K562 treated with DMSO at 1 percent for 4 hours (cell line): ENCODE results near the gene CCNG1. TPM values are rescaled to one million over a fixed set of nuclear protein-coding genes. Genes with fewer than 3 reads are reported as not detected.

Experiments
- total RNA-seq: library from RNA; unstranded; fragments of 300-600 nt; gene quantifications from 2 replicates; pipeline ENCODE4 v1.2.3, GENCODE V29; 2022; ENCODE audit not compliant: insufficient read depth

CCNG1 gene, protein sequence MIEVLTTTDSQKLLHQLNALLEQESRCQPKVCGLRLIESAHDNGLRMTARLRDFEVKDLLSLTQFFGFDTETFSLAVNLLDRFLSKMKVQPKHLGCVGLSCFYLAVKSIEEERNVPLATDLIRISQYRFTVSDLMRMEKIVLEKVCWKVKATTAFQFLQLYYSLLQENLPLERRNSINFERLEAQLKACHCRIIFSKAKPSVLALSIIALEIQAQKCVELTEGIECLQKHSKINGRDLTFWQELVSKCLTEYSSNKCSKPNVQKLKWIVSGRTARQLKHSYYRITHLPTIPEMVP
- total RNA-seq, result 192 and 216 TPM in 2 replicates

GRCh38 chr5:163437309-163438182 lies at the start of gene CCNG1:
Gene CCNG1, plus strand, starts transcription at chr5:163437595. Its CDS starts 1,662 bp downstream, at chr5:163439257.

DNA sequence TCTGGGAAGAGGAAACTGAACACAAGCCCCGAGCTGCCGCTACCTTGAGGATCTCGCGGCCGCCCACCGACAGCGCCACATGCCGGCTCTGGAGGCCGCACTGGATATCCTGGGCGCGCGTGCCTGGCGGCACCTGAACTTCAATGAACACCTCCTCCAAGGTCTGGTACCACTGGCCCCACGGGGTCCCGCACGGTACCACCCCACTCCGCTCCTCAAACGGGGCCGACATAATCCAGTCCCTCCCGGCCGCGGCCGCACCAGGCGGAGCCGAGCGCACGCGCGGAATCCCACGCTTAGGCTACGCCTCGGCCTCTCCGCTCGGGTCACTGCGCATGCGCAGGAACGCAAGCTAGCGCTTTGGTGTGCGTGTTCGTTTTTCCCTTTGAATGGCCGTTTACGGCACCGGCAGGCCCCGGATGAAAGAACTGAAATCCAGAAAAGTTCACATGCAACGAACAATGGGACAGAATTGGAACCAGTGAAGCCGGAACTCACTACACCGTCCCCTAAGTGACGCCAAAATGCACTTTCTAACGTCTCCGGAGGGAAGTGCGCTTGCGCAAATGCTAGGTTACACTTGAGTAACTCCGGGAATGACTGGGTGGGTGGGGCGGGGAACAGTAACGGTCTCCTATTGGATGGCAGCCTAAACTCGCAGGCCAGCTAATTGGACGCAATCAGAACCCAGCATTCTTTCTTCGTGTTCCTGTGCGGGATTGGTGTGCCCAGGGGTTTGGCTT lies 22.6 kb downstream of the CCNG1 start, which contains the start of gene NUDCD2:
Gene NUDCD2 (minus strand): TSS at position 284 of the 743 bp plus-strand sequence. CDS start 52 bp downstream, at position 232.

GRCh38 chr5:163460562-163461171 lies 23.3 kb downstream of the CCNG1 start, which contains the start of gene HMMR:
Gene HMMR, plus strand, starts transcription at chr5:163460632. Its CDS starts 61 bp downstream, at chr5:163460693.

Other genes with a start within 250 kb of the CCNG1 start
- 22.5 and 36.8 TPM in 2 replicates for gene NUDCD2, start 22.5 kb downstream of the CCNG1 start, total RNA-seq
- gene HMMR, start 23.0 kb downstream of the CCNG1 start, total RNA-seq, result 29.4 and 40.9 TPM in 2 replicates
- gene MAT2B, start 68.0 kb downstream of the CCNG1 start, total RNA-seq, result 30.3 and 39.3 TPM in 2 replicates